GM18861 (cell line): ENCODE results near the gene CASK.
A peak's percentile ranks its signal among the peaks of the same experiment; 100 is the strongest.
"Not testable (repeated sequence)": the region's sequence is repeated elsewhere in the genome, so short reads cannot be mapped to it uniquely, and the experiment has no call there.

ENCODE experiments used
- ATAC-seq: cut with Tn5 transposase; IDR thresholded peaks from one replicate; pipeline ENCODE4 v1.9.1; 2021; ENCODE audit not compliant: unreplicated experiment

CASK gene

GRCh38 chrX:41655631-41656030, 267.7 kb downstream of the CASK start:
- ATAC-seq, result no peak

- no peak for ATAC-seq
Observed at GRCh38 chrX:41655101-41655500, 268.3 kb downstream of the CASK start.

- no peak for ATAC-seq
Observed at GRCh38 chrX:41653125-41653524, 270.2 kb downstream of the CASK start.

- ATAC-seq, result not testable (repeated sequence)
Observed at GRCh38 chrX:41646201-41646600, 277.2 kb downstream of the CASK start.

GRCh38 chrX:41634284-41634683, 289.1 kb downstream of the CASK start:
- ATAC-seq, result no peak

- ATAC-seq, result no peak
Observed at GRCh38 chrX:41630091-41630490, 293.3 kb downstream of the CASK start.

GRCh38 chrX:41629539-41629938, 293.8 kb downstream of the CASK start:
- ATAC-seq, result no peak

GRCh38 chrX:41621222-41621723, 302.1 kb downstream of the CASK start:
- ATAC-seq, result no peak

GRCh38 chrX:41619221-41619620, 304.1 kb downstream of the CASK start:
- no peak for ATAC-seq

GRCh38 chrX:41616935-41617334, 306.4 kb downstream of the CASK start:
- no peak for ATAC-seq

- ATAC-seq, result no peak
Observed at GRCh38 chrX:41616255-41616654, 307.1 kb downstream of the CASK start.

GRCh38 chrX:41608244-41608643, 315.1 kb downstream of the CASK start:
- ATAC-seq, result no peak

GRCh38 chrX:41607264-41607832, 316.0 kb downstream of the CASK start:
- no peak for ATAC-seq

- not testable (repeated sequence) for ATAC-seq
Observed at GRCh38 chrX:41606057-41606456, 317.3 kb downstream of the CASK start.

- ATAC-seq, result no peak
Observed at GRCh38 chrX:41604766-41605543, 318.4 kb downstream of the CASK start.

- no peak for ATAC-seq
Observed at GRCh38 chrX:41604177-41604576, 319.2 kb downstream of the CASK start.

GRCh38 chrX:41603596-41603995, 319.8 kb downstream of the CASK start:
- no peak for ATAC-seq

- no peak for ATAC-seq
Observed at GRCh38 chrX:41602816-41603345, 320.5 kb downstream of the CASK start.

- no peak for ATAC-seq
Observed at GRCh38 chrX:41600291-41600690, 323.1 kb downstream of the CASK start.

- no peak for ATAC-seq
Observed at GRCh38 chrX:41599507-41599906, 323.8 kb downstream of the CASK start.

GRCh38 chrX:41596596-41596995, 326.8 kb downstream of the CASK start:
- peak; percentile 96 for ATAC-seq

- no peak for ATAC-seq
Observed at GRCh38 chrX:41594634-41595033, 328.7 kb downstream of the CASK start.
